D721Med (cell line): ENCODE data around the gene CCDC169.

Experiments
- DNase-seq: peaks from one replicate; pipeline ENCODE4 v3.0.0; 2011; ENCODE audit warnings: low spot score; ENCODE audit not compliant: insufficient read length
- FAIRE-seq: peaks from 2 replicates; lab custom pipeline; 2011; peaks lifted over from hg19 to GRCh38; lab: Jason Lieb, UNC
- TF ChIP-seq, protein P1 (sequence below): IDR thresholded peaks from 2 replicates; pipeline ENCODE4 v1.5.1; 2012; ENCODE audit warnings: mild to moderate bottlenecking, control low read depth; ENCODE audit not compliant: insufficient read depth; ENCODE audit errors: missing control alignments

CCDC169 gene

DNA sequence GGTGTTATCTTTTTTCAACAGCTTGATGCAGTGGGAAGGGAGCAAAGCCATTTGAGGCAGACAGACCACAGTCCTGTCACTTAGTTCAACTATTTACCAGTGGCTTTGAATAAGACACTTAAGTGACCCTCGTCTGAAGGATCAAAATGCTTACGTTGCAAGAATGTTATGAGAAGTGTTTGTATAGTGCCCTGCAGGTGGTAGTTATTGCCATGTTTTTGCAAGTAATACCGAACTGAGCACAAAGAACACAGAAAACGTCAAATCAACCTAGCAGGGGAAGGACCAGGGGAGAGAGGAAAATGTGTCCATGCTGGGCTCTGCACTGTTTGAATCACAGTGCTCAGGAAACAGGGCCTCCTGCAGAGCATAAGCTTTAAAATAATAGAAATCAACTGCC, 86.0 kb downstream of the CCDC169 start:
- FAIRE-seq (no peak), DNase-seq (no peak)
- TF ChIP-seq, protein P1, sequence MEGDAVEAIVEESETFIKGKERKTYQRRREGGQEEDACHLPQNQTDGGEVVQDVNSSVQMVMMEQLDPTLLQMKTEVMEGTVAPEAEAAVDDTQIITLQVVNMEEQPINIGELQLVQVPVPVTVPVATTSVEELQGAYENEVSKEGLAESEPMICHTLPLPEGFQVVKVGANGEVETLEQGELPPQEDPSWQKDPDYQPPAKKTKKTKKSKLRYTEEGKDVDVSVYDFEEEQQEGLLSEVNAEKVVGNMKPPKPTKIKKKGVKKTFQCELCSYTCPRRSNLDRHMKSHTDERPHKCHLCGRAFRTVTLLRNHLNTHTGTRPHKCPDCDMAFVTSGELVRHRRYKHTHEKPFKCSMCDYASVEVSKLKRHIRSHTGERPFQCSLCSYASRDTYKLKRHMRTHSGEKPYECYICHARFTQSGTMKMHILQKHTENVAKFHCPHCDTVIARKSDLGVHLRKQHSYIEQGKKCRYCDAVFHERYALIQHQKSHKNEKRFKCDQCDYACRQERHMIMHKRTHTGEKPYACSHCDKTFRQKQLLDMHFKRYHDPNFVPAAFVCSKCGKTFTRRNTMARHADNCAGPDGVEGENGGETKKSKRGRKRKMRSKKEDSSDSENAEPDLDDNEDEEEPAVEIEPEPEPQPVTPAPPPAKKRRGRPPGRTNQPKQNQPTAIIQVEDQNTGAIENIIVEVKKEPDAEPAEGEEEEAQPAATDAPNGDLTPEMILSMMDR = no peak

DNA sequence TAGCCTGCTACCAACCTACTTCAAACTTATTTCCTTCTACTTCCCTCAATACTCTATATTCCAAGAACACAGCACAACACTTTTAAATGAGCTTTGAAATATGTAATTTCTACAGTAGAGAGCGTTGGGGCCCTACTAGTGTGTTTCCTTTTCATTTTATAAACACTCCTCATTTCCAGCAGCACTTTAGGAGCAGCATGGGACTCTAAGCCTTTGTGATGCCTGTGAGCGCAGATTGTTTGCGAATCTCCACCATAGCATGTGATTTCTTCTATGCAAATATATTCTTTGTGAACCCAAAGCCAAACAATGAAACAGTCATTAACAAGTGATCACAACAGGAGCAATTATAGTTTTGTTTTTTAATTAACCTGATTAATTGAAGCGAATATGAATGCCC, 86.9 kb downstream of the CCDC169 start:
- FAIRE-seq (no peak), DNase-seq (no peak)
- TF ChIP-seq, protein P1 = no peak

DNA sequence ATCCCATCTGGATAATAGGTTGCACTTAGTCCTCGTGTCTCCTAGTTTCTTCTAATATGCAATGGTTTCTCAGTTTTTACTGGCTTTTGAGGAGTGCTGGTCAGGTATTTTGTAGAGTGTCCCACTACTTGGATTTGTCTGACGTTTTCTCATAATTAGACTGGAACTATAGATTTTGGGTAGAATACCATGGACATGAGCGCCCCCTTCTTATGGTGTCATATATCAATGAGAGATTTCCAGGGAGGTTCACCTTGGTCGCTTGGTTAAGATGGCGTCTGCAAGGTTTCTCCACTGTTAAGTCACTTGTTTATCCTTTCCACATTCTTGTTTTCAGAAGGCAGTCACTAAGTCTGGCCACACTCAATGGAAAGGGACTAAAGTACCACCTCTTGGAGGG, 89.9 kb downstream of the CCDC169 start:
- TF ChIP-seq, protein P1 = no peak
- DNase-seq (no peak), FAIRE-seq (no peak)

DNA sequence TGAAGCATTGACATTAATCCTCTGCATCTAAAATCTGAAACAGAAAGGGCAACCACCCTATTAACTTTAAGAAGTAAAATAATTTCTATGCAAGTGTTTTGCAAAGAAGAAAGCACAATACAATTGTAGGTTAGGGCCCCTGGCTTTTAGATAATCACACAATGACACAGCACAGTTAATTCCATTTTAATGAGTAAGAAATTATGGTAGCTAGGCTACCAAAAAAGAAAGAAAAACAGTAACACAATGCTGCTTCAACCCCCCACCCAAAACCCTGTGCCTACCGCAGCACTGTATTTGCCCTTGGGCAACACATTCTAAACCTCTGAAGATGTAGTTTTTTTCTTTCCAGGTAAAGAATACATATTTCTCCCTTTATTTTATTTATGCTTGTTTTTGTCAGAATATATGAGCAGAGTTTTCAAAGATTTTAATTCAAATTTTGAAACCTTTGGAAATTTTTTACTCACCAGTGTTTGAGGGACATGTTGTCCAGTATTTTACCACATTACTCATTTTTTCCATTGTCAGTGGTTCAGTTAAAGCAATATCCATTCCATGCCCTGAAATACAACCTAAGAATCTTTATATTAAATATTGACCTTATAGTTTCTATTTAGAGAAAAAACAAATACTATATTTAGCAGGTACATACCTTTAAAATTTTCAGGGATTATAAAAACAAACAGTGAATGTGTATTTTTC, 104.3 kb downstream of the CCDC169 start:
- TF ChIP-seq, protein P1 = no peak
- FAIRE-seq (no peak), DNase-seq (no peak)

DNA sequence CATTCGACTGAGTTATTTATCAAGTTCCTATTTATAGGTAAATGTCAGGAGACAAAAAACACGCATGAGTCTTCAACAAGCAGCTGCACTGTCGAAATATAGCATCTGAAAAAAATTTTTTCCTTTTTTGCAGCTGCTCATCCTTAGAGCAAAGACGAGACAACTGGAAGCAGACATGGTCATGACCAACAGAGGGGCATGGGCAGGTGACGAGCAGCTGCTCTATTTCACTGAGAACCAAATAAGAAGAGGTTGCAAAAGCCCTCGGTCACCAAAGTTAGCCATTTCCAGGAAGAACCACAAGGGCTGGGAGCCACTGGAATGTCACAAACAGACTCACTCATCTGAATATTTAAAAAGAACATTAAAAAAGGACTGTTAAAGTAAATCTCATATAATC, 105.4 kb downstream of the CCDC169 start:
- TF ChIP-seq, protein P1 = no peak
- no peak for DNase-seq
- FAIRE-seq = no peak

DNA sequence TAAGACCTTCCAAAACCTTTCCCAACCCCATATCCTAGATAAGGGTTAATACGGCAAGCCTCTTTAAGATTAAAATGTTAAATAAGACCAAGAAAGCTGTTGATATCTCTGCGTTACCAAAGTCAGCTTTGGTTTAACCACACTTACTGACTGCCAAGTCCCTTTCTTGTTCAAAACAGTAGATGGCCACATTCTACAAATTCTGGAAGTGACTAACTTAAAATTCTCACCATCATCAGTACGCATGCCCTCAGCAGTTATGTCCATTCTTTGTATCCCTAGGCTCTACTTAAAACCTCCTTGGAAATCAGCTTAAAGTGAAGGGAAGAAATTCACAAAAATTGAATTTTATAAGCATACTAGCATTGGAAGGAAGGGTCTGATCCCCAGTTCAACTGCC, 106.8 kb downstream of the CCDC169 start:
- FAIRE-seq (no peak), DNase-seq (no peak)
- TF ChIP-seq, protein P1 = no peak

DNA sequence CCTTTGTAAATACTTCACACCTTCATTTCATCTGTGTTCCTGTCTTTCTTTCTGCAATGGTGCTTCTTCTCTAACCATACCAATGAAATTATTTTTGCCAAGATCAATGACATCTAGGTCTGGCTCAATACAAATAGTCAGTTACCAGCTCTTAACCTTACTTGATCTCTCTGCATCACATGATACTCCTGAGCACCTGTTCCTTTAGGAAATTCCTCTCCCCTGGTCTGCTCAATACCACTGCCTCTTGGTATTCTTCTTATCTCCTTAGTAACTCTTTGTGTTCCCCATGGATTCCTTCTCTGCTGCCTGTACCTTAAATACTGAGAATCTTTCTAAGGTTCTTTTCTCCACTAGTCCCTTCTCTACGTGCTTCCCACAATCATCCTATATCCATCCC, 109.2 kb downstream of the CCDC169 start:
- no peak for DNase-seq
- TF ChIP-seq, protein P1 = no peak
- no peak for FAIRE-seq
